DMS114 treated with DMSO at 0.1 percent for 48 hours (cell line): ENCODE data around the gene LRRC55.
"Not testable (repeated sequence)": the region's sequence is repeated elsewhere in the genome, so short reads cannot be mapped to it uniquely, and the experiment has no call there.

Experiments
- DNase-seq: peaks from one replicate; lab custom pipeline; 2025; ENCODE audit not compliant: unreplicated experiment; lab: John Stamatoyannopoulos, UW

The LRRC55 gene

GRCh38 chr11:57160665-57161064 is 21.1 kb upstream of the LRRC55 start:
- DNase-seq = no peak

GRCh38 chr11:57161351-57161750 is 20.4 kb upstream of the LRRC55 start:
- no peak for DNase-seq

- no peak for DNase-seq
These were observed 19.4 kb upstream of the LRRC55 start for GRCh38 chr11:57162179-57162898.

GRCh38 chr11:57163160-57163868 is 18.4 kb upstream of the LRRC55 start:
- DNase-seq = no peak

GRCh38 chr11:57164317-57164716 is 17.4 kb upstream of the LRRC55 start:
- no peak for DNase-seq

- DNase-seq = no peak
These were observed 14.5 kb upstream of the LRRC55 start for GRCh38 chr11:57167125-57167846.

GRCh38 chr11:57169732-57170313 is 11.9 kb upstream of the LRRC55 start:
- DNase-seq = not testable (repeated sequence)

- DNase-seq = no peak
These were observed 9.7 kb upstream of the LRRC55 start for GRCh38 chr11:57172031-57172430.

GRCh38 chr11:57174656-57175055 is 7.1 kb upstream of the LRRC55 start:
- no peak for DNase-seq

- DNase-seq = no peak
These were observed 6.3 kb upstream of the LRRC55 start for GRCh38 chr11:57175478-57175877.

- no peak for DNase-seq
These were observed 3.4 kb upstream of the LRRC55 start for GRCh38 chr11:57178334-57178733.

- no peak for DNase-seq
These were observed 2.1 kb upstream of the LRRC55 start for GRCh38 chr11:57179681-57180080.

- no peak for DNase-seq
These were observed 1.6 kb upstream of the LRRC55 start for GRCh38 chr11:57180081-57180561.

- no peak for DNase-seq
These were observed 789 bp upstream of the LRRC55 start for GRCh38 chr11:57180964-57181363.

GRCh38 chr11:57182896-57183295 is 1.1 kb downstream of the LRRC55 start:
- DNase-seq = no peak

GRCh38 chr11:57190548-57190947 is 8.8 kb downstream of the LRRC55 start:
- DNase-seq = no peak

GRCh38 chr11:57191311-57192219 is 9.8 kb downstream of the LRRC55 start:
- DNase-seq = no peak

- no peak for DNase-seq
These were observed 10.6 kb downstream of the LRRC55 start for GRCh38 chr11:57192316-57192715.

GRCh38 chr11:57196596-57196995 is 14.8 kb downstream of the LRRC55 start:
- DNase-seq = no peak

- no peak for DNase-seq
These were observed 16.0 kb downstream of the LRRC55 start for GRCh38 chr11:57197762-57198161.
